Neural cell (in vitro differentiated cells): ENCODE measurements around the gene MRPL53.

Source experiments
- EP300 ChIP-seq: fragments of 450-650 bp; conservative IDR thresholded peaks from 2 replicates; pipeline ENCODE4 v1.6.1; 2014; ENCODE audit warnings: antibody characterized with exemption, mild to moderate bottlenecking, moderate library complexity; ENCODE audit not compliant: poor library complexity, severe bottlenecking
- EZH2 ChIP-seq: fragments of 200-600, 300-800 bp; shearing (Covaris generic), sonication (generic); IDR thresholded peaks from 2 replicates; pipeline ENCODE4 v1.6.1; 2014; ENCODE audit warnings: antibody characterized with exemption, low read length, borderline replicate concordance, mild to moderate bottlenecking; ENCODE audit not compliant: insufficient read depth, poor library complexity, severe bottlenecking
- POLR2AphosphoS5 ChIP-seq: IDR thresholded peaks from 2 replicates; pipeline ENCODE4 v1.6.1; 2012
- TAF1 ChIP-seq: IDR thresholded peaks from 2 replicates; pipeline ENCODE4 v1.6.1; 2012; ENCODE audit warnings: low read depth
- TF ChIP-seq, protein P1 (sequence below): fragments of 450-650 bp; IDR thresholded peaks from 2 replicates; pipeline ENCODE4 v1.5.1; 2014; ENCODE audit warnings: antibody characterized with exemption, mild to moderate bottlenecking, moderate library complexity; ENCODE audit not compliant: poor library complexity, severe bottlenecking
- TF ChIP-seq, protein P2 (sequence below): IDR thresholded peaks from 2 replicates; pipeline ENCODE4 v1.6.1; 2012; ENCODE audit warnings: borderline replicate concordance

DNA sequence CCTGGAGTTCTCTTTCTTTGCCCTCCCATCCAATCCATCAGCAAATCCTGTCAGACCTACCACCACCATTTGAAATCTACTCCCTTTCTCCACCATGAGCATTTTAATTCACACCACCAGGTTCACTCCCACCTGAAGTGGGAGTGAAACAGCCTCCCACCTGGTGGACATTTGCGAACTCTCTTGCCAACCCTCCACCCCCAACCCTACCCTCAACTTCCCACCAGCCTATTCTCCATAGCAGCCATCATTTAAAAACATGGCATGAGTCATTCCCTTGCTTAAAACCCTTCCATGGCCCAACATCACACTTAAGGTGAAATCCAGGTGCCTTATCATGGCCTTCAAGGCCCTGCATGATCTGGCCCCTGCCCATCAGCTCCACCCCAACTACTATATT is 34.2 kb downstream of the MRPL53 start:
- TF ChIP-seq, protein P1, sequence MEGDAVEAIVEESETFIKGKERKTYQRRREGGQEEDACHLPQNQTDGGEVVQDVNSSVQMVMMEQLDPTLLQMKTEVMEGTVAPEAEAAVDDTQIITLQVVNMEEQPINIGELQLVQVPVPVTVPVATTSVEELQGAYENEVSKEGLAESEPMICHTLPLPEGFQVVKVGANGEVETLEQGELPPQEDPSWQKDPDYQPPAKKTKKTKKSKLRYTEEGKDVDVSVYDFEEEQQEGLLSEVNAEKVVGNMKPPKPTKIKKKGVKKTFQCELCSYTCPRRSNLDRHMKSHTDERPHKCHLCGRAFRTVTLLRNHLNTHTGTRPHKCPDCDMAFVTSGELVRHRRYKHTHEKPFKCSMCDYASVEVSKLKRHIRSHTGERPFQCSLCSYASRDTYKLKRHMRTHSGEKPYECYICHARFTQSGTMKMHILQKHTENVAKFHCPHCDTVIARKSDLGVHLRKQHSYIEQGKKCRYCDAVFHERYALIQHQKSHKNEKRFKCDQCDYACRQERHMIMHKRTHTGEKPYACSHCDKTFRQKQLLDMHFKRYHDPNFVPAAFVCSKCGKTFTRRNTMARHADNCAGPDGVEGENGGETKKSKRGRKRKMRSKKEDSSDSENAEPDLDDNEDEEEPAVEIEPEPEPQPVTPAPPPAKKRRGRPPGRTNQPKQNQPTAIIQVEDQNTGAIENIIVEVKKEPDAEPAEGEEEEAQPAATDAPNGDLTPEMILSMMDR, result no peak
- TF ChIP-seq, protein P2, sequence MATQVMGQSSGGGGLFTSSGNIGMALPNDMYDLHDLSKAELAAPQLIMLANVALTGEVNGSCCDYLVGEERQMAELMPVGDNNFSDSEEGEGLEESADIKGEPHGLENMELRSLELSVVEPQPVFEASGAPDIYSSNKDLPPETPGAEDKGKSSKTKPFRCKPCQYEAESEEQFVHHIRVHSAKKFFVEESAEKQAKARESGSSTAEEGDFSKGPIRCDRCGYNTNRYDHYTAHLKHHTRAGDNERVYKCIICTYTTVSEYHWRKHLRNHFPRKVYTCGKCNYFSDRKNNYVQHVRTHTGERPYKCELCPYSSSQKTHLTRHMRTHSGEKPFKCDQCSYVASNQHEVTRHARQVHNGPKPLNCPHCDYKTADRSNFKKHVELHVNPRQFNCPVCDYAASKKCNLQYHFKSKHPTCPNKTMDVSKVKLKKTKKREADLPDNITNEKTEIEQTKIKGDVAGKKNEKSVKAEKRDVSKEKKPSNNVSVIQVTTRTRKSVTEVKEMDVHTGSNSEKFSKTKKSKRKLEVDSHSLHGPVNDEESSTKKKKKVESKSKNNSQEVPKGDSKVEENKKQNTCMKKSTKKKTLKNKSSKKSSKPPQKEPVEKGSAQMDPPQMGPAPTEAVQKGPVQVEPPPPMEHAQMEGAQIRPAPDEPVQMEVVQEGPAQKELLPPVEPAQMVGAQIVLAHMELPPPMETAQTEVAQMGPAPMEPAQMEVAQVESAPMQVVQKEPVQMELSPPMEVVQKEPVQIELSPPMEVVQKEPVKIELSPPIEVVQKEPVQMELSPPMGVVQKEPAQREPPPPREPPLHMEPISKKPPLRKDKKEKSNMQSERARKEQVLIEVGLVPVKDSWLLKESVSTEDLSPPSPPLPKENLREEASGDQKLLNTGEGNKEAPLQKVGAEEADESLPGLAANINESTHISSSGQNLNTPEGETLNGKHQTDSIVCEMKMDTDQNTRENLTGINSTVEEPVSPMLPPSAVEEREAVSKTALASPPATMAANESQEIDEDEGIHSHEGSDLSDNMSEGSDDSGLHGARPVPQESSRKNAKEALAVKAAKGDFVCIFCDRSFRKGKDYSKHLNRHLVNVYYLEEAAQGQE, result no peak
- TF ChIP-seq EP300, result no peak
- TF ChIP-seq POLR2AphosphoS5, result no peak
- TF ChIP-seq TAF1, result no peak
- no peak for TF ChIP-seq EZH2
